Lung (tissue), 12 donors: ENCODE measurements around the gene ADGRA1. TPM values are rescaled to one million over a fixed set of nuclear protein-coding genes. Genes with fewer than 3 reads are reported as not detected.

Experiments
- ATAC-seq: fragments of 200-7000 bp; cut with Tn5 transposase; one replicate; pipeline ENCODE4 v1.9.1; 2020; ENCODE audit warnings: moderate number of reproducible peaks; ENCODE audit not compliant: insufficient read depth, low FRiP score
- DNase-seq, 3 donors: peaks; one replicate each; pipeline ENCODE4 v3.0.0-alpha.2; 2013 to 2017
- H3K27ac ChIP-seq, 2 donors: one replicate each; pipeline ENCODE4 v1.5.1; 2013; ENCODE audit warnings: mild to moderate bottlenecking in 2 of 2, moderate library complexity in 2 of 2, control low read depth in 1 of 2, inconsistent platforms in 1 of 2, low read depth in 1 of 2, low read length in 1 of 2
- H3K27me3 ChIP-seq, 3 donors: one replicate each; pipeline ENCODE4 v1.5.1; 2013; ENCODE audit warnings: low read length in 2 of 3; ENCODE audit not compliant: control insufficient read depth in 3 of 3, insufficient read depth in 3 of 3
- H3K36me3 ChIP-seq, 4 donors: one replicate each; pipeline ENCODE4 v1.5.1; 2013; ENCODE audit warnings: low read length in 4 of 4, mild to moderate bottlenecking in 1 of 4, moderate library complexity in 1 of 4; ENCODE audit not compliant: control insufficient read depth in 4 of 4, insufficient read depth in 4 of 4
- H3K4me1 ChIP-seq, 5 donors: one replicate each; pipeline ENCODE4 v1.5.1; 2013; ENCODE audit warnings: low read length in 5 of 5, mild to moderate bottlenecking in 2 of 5, moderate library complexity in 1 of 5; ENCODE audit not compliant: control insufficient read depth in 5 of 5, insufficient read depth in 5 of 5
- H3K4me3 ChIP-seq: one replicate; pipeline ENCODE4 v1.5.1; 2013; ENCODE audit warnings: mild to moderate bottlenecking, control low read depth, moderate library complexity
- H3K9ac ChIP-seq, 2 donors: one replicate each; pipeline ENCODE4 v1.5.1; 2013; ENCODE audit warnings: low read length in 2 of 2, control low read depth in 1 of 2; ENCODE audit not compliant: insufficient read depth in 1 of 2
- H3K9me3 ChIP-seq, 4 donors: one replicate each; pipeline ENCODE4 v1.5.1; 2013; ENCODE audit warnings: low read length in 3 of 4, mild to moderate bottlenecking in 1 of 4, moderate library complexity in 1 of 4; ENCODE audit not compliant: control insufficient read depth in 4 of 4, insufficient read depth in 3 of 4
- CTCF ChIP-seq: IDR thresholded peaks from 2 replicates; pipeline ENCODE4 v1.5.1; 2012; ENCODE audit warnings: mild to moderate bottlenecking; ENCODE audit errors: control extremely low read depth, extremely low read depth
- WGBS, 2 donors: extraction: QIAGEN DNeasy Blood & Tissue Kit; methylation state at CpG; one replicate each; pipeline ENCODE4 v1.1.7; 2013; 5-methylcytosine and 5-hydroxymethylcytosine counted together
- polyA plus RNA-seq, 2 donors: library from polyadenylated mRNA; stranded (reverse); fragments of 200-250 nt; gene quantifications; one replicate each; pipeline ENCODE4 v1.2.1, GENCODE V29; 2013
- total RNA-seq, 2 donors: library from RNA; depleted of rRNA in 1 of 2; stranded (reverse); fragments of >200 nt in 1 of 2; gene quantifications; one replicate each; pipeline ENCODE4 v1.2.1, GENCODE V29; 2014 to 2021
- donor health status: control.
- donor health status: control.
- donor health status: Bipolar disorder and iron deficiency.
- donor health status: healthy.
- donor health status: DM: yes; HTN: yes; CAD: no.

The ADGRA1 gene
- total and polyA plus RNA-seq, 4 donors, result 0.05 to 1.3 (median 0.20) TPM

- H3K9me3 ChIP-seq, result peaks cover 0 to 2% (median 0%) of the 10 kb centered on the region in 4 donors
Observed at GRCh38 chr10:133157662-133158436, 70.1 kb downstream of the ADGRA1 start.

DNA sequence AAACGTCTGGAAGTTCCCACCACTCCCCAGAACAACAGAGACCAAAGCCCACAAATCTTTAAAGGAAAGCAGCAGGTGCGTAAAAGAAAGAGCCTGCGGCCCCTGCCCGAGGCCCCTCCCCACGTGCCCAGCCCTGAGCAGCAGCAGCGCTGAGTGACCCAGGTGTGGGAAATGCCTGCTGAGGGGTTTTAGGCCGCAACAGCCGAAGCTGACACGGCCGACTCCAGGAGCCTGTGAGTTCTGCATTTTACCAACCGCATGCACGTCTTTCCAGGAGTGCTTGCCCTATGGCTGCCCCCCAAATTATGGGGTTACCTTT is 70.7 kb downstream of the ADGRA1 start:
- H3K27ac ChIP-seq, result no peak overlapping the region
- peaks cover 0 to 21% (median 6%) of the 10 kb centered on the region in 5 donors for H3K4me1 ChIP-seq
- H3K4me3 ChIP-seq, result no peak overlapping the region
- no peak for DNase-seq
- no peak for TF ChIP-seq CTCF
- ATAC-seq, result no peak
- H3K36me3 ChIP-seq, result no peaks in the 10 kb centered on the region
- 57 to 60% methylated on average over 12 of the region's 12 CpGs for WGBS, 2 donors
- peaks cover 0 to 2% (median 0%) of the 10 kb centered on the region in 4 donors for H3K9me3 ChIP-seq
- peaks cover 0 to 9% (median 0%) of the 10 kb centered on the region in 3 donors for H3K27me3 ChIP-seq
- no peak overlapping the region for H3K9ac ChIP-seq

More at GRCh38 chr10:133157662-133158436, 70.1 kb downstream of the ADGRA1 start:
- no peak overlapping the region for H3K4me3 ChIP-seq
- no peak overlapping the region for H3K27ac ChIP-seq
- ATAC-seq, result no peak
- no peaks in the 10 kb centered on the region for H3K36me3 ChIP-seq
- TF ChIP-seq CTCF, result no peak
- H3K4me1 ChIP-seq, result peaks cover 0 to 21% (median 6%) of the 10 kb centered on the region in 5 donors
- WGBS, 2 donors, result 74 to 80% methylated on average over 34 of the region's 34 CpGs
- no peak for DNase-seq
- peaks cover 0 to 8% (median 0%) of the 10 kb centered on the region in 3 donors for H3K27me3 ChIP-seq
- H3K9ac ChIP-seq, result no peak overlapping the region

GRCh38 chr10:133158756-133159610 is 71.3 kb downstream of the ADGRA1 start:
- TF ChIP-seq CTCF, result no peak
- DNase-seq (peak; percentile 75 to 85 (median 77)), ATAC-seq (no peak)
- H3K4me3 ChIP-seq, result no peak overlapping the region
- H3K27ac ChIP-seq, result no peak overlapping the region
- H3K4me1 ChIP-seq, result peaks cover 0 to 21% (median 6%) of the 10 kb centered on the region in 5 donors
- no peak overlapping the region for H3K9ac ChIP-seq
- H3K36me3 ChIP-seq, result no peaks in the 10 kb centered on the region
- peaks cover 0 to 9% (median 0%) of the 10 kb centered on the region in 3 donors for H3K27me3 ChIP-seq
- H3K9me3 ChIP-seq, result peaks cover 0 to 2% (median 0%) of the 10 kb centered on the region in 4 donors
- 41 to 52% methylated on average over 22 to 23 of the region's 23 CpGs for WGBS, 2 donors
